ENCODE results near the gene APCDD1. TPM values are rescaled to one million over a fixed set of nuclear protein-coding genes. Genes with fewer than 3 reads are reported as not detected.

The APCDD1 gene
- total RNA-seq, 1 experiment from 2014 or later, result not detected

GRCh38 chr18:10432781-10433180 is 21.7 kb upstream of the APCDD1 start:
- no peak for TF ChIP-seq POLR2AphosphoS5 (IDR thresholded peaks at IDR 0.05; ENCODE audit: low read depth, low read length)
- no peak for TF ChIP-seq YY1 (IDR thresholded peaks at IDR 0.05; ENCODE audit: extremely low read depth, insufficient replicate concordance, low read depth, low read length)
- TF ChIP-seq ELF1 (IDR thresholded peaks at IDR 0.05; ENCODE audit: borderline replicate concordance, low read depth), result no peak
- TF ChIP-seq JUND (IDR thresholded peaks at IDR 0.05), result no peak
- no peak for TF ChIP-seq ZBTB33 (IDR thresholded peaks at IDR 0.05; ENCODE audit: extremely low read depth, insufficient replicate concordance, low read length)
- TF ChIP-seq POLR2A (IDR thresholded peaks at IDR 0.05; ENCODE audit: borderline replicate concordance, extremely low read depth, insufficient read depth, insufficient read length), result no peak
- Histone ChIP-seq H2AFZ (ENCODE audit: low read depth, low read length, poor library complexity, severe bottlenecking) (no peak overlapping the region), H3K79me2 (ENCODE audit: insufficient read depth, low read length) (no peaks in the 10 kb centered on the region), H3K9me3 (ENCODE audit: control insufficient read depth in 1 of 2, insufficient read depth in 1 of 2, low read depth in 1 of 2, low read length in 2 of 2) (no peaks in the 10 kb centered on the region), H3K4me3 (replicated peaks in 1 of 2; ENCODE audit: low read depth in 1 of 2, low read length in 2 of 2) (no peak overlapping the region), H3K4me2 (ENCODE audit: low read length) (no peak overlapping the region), H4K20me1 (ENCODE audit: insufficient read depth) (no peaks in the 10 kb centered on the region), H3K36me3 (ENCODE audit: control insufficient read depth in 1 of 2, insufficient read depth in 2 of 2, low read length in 2 of 2) (no peaks in the 10 kb centered on the region), H3K9me2 (ENCODE audit: insufficient read depth) (no peaks in the 10 kb centered on the region), H3K9ac (ENCODE audit: low read length) (no peak overlapping the region), H3K27ac (ENCODE audit: low read depth, low read length) (no peak overlapping the region), H3K4me1 (ENCODE audit: control insufficient read depth in 1 of 2, insufficient read depth in 2 of 2, low read length in 2 of 2) (no peaks in the 10 kb centered on the region), H3K27me3 (ENCODE audit: insufficient read depth, low read length) (peaks cover 24% of the 10 kb centered on the region)
- ChIA-PET CTCF (no interaction called here), POLR2A (no interaction called here), RAD21 (ENCODE audit: low non-redundant PET in 1 of 2, low total read pairs in 2 of 2, uncharacterized antibody in 2 of 2, unreplicated experiment in 2 of 2) (no interaction called here)
- ATAC-seq (no peak), DNase-seq (ENCODE audit: low read depth, low spot score) (no peak)
- intact Hi-C loops (cut with micrococcal nuclease), result no loop called here
- BruUV-seq (replicated peaks), result no TSS peak

GRCh38 chr18:10436160-10436559 is 18.3 kb upstream of the APCDD1 start:
- Histone ChIP-seq H3K4me3 (replicated peaks in 1 of 2; ENCODE audit: low read depth in 1 of 2, low read length in 2 of 2) (no peak overlapping the region), H2AFZ (ENCODE audit: low read depth, low read length, poor library complexity, severe bottlenecking) (no peak overlapping the region), H3K9me2 (ENCODE audit: insufficient read depth) (no peaks in the 10 kb centered on the region), H3K9me3 (ENCODE audit: control insufficient read depth in 1 of 2, insufficient read depth in 1 of 2, low read depth in 1 of 2, low read length in 2 of 2) (no peaks in the 10 kb centered on the region), H3K4me1 (ENCODE audit: control insufficient read depth in 1 of 2, insufficient read depth in 2 of 2, low read length in 2 of 2) (no peaks in the 10 kb centered on the region), H3K9ac (ENCODE audit: low read length) (no peak overlapping the region), H4K20me1 (ENCODE audit: insufficient read depth) (no peaks in the 10 kb centered on the region), H3K27ac (ENCODE audit: low read depth, low read length) (no peak overlapping the region), H3K4me2 (ENCODE audit: low read length) (no peak overlapping the region), H3K36me3 (ENCODE audit: control insufficient read depth in 1 of 2, insufficient read depth in 2 of 2, low read length in 2 of 2) (no peaks in the 10 kb centered on the region), H3K79me2 (ENCODE audit: insufficient read depth, low read length) (no peaks in the 10 kb centered on the region), H3K27me3 (ENCODE audit: insufficient read depth, low read length) (peaks cover 25% of the 10 kb centered on the region)
- ATAC-seq, result no peak
- ChIA-PET CTCF (no interaction called here), RAD21 (ENCODE audit: low non-redundant PET in 1 of 2, low total read pairs in 2 of 2, uncharacterized antibody in 2 of 2, unreplicated experiment in 2 of 2) (no interaction called here), POLR2A (no interaction called here)
- no peak for DNase-seq (ENCODE audit: low read depth, low spot score)
- no TSS peak for BruUV-seq (replicated peaks)
- no peak for TF ChIP-seq EZH2phosphoT487 (IDR thresholded peaks at IDR 0.05; ENCODE audit: borderline replicate concordance)
- TF ChIP-seq SIN3A (IDR thresholded peaks at IDR 0.05; ENCODE audit: low read depth), result no peak
- TF ChIP-seq, protein P1, sequence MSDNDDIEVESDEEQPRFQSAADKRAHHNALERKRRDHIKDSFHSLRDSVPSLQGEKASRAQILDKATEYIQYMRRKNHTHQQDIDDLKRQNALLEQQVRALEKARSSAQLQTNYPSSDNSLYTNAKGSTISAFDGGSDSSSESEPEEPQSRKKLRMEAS (IDR thresholded peaks at IDR 0.05), result no peak
- no peak for TF ChIP-seq CTCF (IDR thresholded peaks at IDR 0.05 in 2 of 3, conservative IDR thresholded peaks at IDR 0.05 in 1 of 3; ENCODE audit: borderline replicate concordance in 1 of 3, insufficient read depth in 1 of 3, low read depth in 2 of 3, low read length in 2 of 3)
- no peak for TF ChIP-seq SRF (IDR thresholded peaks at IDR 0.05; ENCODE audit: low read depth)
- TF ChIP-seq POLR2AphosphoS5 (IDR thresholded peaks at IDR 0.05; ENCODE audit: low read depth, low read length), result no peak
- TF ChIP-seq CBX3 (IDR thresholded peaks at IDR 0.05; ENCODE audit: low read depth), result no peak
- TF ChIP-seq ZFX (IDR thresholded peaks at IDR 0.05), result no peak
- TF ChIP-seq EGR1 (IDR thresholded peaks at IDR 0.05; ENCODE audit: low read depth), result no peak
- no peak for TF ChIP-seq ZNF274 (IDR thresholded peaks at IDR 0.05; ENCODE audit: low read depth, low read length)
- no peak for TF ChIP-seq ELF1 (IDR thresholded peaks at IDR 0.05; ENCODE audit: borderline replicate concordance, low read depth)
- intact Hi-C loops (cut with micrococcal nuclease), result no loop called here
